ENCODE results near the gene PNMT.

- TF ChIP-seq MAX (IDR thresholded peaks at IDR 0.05; ENCODE audit: low read depth) (no peak), POLR2AphosphoS5 (IDR thresholded peaks at IDR 0.05; ENCODE audit: low read depth, low read length) (no peak), ELF1 (IDR thresholded peaks at IDR 0.05) (no peak), YY1 (IDR thresholded peaks at IDR 0.05; ENCODE audit: low read depth) (no peak), GABPA (IDR thresholded peaks at IDR 0.05; ENCODE audit: low read depth) (no peak), CTCF (IDR thresholded peaks at IDR 0.05) (no peak), GATA2 (CRISPR knock-in tag; IDR thresholded peaks at IDR 0.05) (no peak), TAF1 (IDR thresholded peaks at IDR 0.05; ENCODE audit: borderline replicate concordance, low read depth, low read length) (no peak), USF1 (IDR thresholded peaks at IDR 0.05; ENCODE audit: borderline replicate concordance, low read depth) (no peak), USF2 (IDR thresholded peaks at IDR 0.05; ENCODE audit: borderline replicate concordance, low read depth, low read length) (no peak)
Measured at GRCh38 chr17:39719563-39720355, 51.5 kb downstream of the PNMT start.
